Nephron (organoid): ENCODE results near the gene FAM81A.

Experiments used
- H3K27ac Mint-ChIP-seq, 3 experiments: 2 replicates each; pipeline ENCODE4 v1.8.0; 2020; ENCODE audit warnings: mixed read lengths in 3 of 3, mild to moderate bottlenecking in 2 of 3, moderate library complexity in 1 of 3
- H3K27me3 Mint-ChIP-seq: 2 replicates; pipeline ENCODE4 v1.8.0; 2021; ENCODE audit warnings: low read depth, mild to moderate bottlenecking, moderate library complexity, mixed read lengths
- H3K36me3 Mint-ChIP-seq: 2 replicates; pipeline ENCODE4 v1.8.0; 2020; ENCODE audit warnings: low read depth, mixed read lengths
- H3K4me1 Mint-ChIP-seq: 2 replicates; pipeline ENCODE4 v1.8.0; 2020; ENCODE audit warnings: mixed read lengths
- H3K4me3 Mint-ChIP-seq, 3 experiments: 2 replicates each; pipeline ENCODE4 v1.8.0; 2020; ENCODE audit warnings: mild to moderate bottlenecking in 3 of 3, mixed read lengths in 3 of 3, moderate library complexity in 2 of 3
- H3K9me3 Mint-ChIP-seq: 2 replicates; pipeline ENCODE4 v1.8.0; 2020; ENCODE audit warnings: mixed read lengths
- TF ChIP-seq, protein P1 (sequence below), 3 experiments: fragments of 200-600 bp; sonication (generic); IDR thresholded peaks; one replicate each; pipeline ENCODE4 v1.5.0; 2021; ENCODE audit warnings: antibody characterized with exemption in 3 of 3; ENCODE audit not compliant: unreplicated experiment in 3 of 3

The FAM81A gene

DNA sequence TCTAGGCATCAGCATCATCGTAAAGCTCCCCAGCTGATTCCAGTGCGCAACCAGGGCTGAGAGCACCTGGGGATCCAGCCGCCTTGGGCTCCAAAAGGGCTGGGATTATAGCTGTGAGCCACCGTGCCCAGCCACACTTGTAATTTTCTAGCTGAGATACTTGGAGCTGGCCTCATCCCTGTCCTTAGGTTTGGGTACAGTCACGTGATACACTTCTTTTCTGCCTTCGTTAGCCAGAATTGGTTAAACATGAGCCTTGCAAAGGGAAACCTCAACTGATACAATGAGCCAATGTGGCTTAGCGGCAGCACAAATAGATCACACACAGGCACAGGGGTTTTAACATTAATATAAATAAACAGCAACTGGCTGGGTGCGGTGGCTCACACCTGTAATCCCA is 103.8 kb downstream of the FAM81A start:
- Mint-ChIP-seq H3K27me3 (peaks cover 3% of the 10 kb centered on the region), H3K4me1 (no peaks in the 10 kb centered on the region), H3K4me3 (no peak overlapping the region), H3K36me3 (no peaks in the 10 kb centered on the region), H3K27ac (no peak overlapping the region), H3K9me3 (no peaks in the 10 kb centered on the region)
- TF ChIP-seq, protein P1, sequence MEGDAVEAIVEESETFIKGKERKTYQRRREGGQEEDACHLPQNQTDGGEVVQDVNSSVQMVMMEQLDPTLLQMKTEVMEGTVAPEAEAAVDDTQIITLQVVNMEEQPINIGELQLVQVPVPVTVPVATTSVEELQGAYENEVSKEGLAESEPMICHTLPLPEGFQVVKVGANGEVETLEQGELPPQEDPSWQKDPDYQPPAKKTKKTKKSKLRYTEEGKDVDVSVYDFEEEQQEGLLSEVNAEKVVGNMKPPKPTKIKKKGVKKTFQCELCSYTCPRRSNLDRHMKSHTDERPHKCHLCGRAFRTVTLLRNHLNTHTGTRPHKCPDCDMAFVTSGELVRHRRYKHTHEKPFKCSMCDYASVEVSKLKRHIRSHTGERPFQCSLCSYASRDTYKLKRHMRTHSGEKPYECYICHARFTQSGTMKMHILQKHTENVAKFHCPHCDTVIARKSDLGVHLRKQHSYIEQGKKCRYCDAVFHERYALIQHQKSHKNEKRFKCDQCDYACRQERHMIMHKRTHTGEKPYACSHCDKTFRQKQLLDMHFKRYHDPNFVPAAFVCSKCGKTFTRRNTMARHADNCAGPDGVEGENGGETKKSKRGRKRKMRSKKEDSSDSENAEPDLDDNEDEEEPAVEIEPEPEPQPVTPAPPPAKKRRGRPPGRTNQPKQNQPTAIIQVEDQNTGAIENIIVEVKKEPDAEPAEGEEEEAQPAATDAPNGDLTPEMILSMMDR (IDR thresholded peaks at IDR 0.05; ENCODE audit: unreplicated experiment in 3 of 3): no peak

DNA sequence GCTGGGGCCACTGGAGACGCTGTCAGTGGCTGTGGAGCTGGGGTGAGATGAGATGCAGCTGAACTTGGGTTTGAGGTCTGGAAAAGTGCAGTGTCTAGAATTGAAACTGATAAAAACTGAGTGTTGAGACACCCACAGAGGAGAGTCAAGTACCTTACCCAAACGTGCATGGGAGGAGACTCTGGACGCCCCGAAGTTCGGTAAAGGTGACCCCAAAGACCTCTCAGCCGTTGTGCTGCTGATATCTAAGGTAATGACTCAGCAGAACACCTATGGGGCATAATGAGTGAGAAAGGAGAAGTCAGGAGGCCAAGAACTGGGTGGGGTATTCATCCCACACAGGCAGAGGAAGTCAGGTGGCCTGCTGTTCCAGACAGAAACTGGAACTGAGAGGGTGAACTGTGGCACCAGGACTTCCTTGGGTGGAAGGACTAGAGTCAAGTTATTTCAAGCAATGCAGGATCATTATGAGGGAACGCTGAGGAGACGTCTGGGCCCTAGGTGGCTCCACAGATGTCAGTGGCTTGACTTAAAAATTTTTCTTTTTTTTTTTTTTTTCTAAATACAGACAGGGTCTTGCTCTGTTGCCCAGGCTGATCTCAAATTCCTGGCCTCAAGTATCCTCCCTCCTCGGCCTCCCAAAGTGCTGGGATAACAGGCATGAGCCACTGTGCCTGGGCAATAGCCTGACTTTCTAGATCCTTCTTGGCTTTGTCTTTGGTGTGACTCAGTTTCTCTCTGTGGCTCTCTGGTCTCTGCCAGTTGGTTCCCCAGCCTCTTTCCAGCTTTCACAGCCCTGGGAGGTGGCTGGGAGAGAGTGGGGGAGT is 105.9 kb downstream of the FAM81A start:
- Mint-ChIP-seq H3K36me3 (no peaks in the 10 kb centered on the region), H3K27me3 (peaks cover 3% of the 10 kb centered on the region), H3K9me3 (peaks cover 6% of the 10 kb centered on the region), H3K27ac (no peak overlapping the region), H3K4me3 (no peak overlapping the region), H3K4me1 (no peaks in the 10 kb centered on the region)
- TF ChIP-seq, protein P1 (IDR thresholded peaks at IDR 0.05; ENCODE audit: unreplicated experiment in 3 of 3): no peak

DNA sequence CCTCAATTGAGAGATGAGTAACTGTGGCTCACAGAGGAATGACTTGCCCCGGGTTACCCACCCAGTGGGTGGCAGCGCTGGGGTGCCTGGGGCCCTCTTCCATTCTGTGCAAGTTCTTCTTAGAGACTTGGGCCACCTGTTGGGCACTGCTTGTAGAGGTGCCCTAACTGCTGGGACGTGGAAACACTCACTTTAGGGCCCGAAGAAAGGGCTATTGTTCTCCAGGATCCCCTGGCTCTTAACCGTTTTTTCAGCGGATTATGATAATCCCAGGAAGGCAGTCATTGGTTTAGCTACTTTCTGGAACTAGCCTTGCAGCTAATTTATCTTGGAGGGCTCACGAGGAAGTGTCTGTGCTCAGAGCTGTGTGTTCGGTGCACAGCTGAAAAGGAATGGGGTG is 107.6 kb downstream of the FAM81A start:
- peaks cover 9% of the 10 kb centered on the region for H3K9me3 Mint-ChIP-seq
- no peaks in the 10 kb centered on the region for H3K36me3 Mint-ChIP-seq
- H3K4me1 Mint-ChIP-seq: no peaks in the 10 kb centered on the region
- no peak overlapping the region for H3K4me3 Mint-ChIP-seq
- peaks cover 3% of the 10 kb centered on the region for H3K27me3 Mint-ChIP-seq
- no peak overlapping the region for H3K27ac Mint-ChIP-seq
- TF ChIP-seq, protein P1 (IDR thresholded peaks at IDR 0.05; ENCODE audit: unreplicated experiment in 3 of 3): no peak

DNA sequence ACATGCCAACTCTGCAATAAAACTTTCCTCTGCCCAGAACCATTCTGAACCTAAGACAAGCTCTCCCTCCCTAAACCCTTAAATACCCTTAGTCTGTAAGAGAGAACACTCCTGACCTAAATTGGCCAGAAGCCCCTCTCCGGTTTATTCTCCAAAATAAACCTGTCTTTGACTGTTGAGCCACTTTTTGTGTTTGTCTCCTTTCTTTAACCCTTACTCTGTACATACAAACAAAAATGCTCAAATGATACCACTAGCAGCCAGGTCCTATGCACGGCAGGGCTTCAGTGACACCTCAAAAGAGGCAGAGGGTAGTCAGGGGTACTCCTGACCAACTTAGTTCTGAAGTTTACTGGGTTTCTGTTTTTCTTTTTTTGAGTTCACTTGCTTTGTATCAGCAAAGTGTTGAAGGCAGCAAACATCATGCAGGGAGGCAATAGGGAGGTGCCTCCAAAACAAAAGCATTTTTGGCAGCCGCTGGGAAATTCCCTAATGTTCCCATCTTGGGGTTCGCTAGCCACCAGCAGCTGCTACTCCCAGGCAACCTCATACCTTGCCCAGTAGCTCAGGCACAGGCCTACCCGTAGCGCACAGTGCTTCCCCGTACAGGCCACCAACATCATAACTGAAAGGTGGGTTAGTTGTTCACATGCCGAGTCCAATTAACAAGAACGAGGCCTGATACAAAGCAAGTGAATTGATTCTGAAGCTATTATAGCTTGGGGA is 110.7 kb downstream of the FAM81A start:
- peak overlapping the region in 1 of 3 experiments; percentile 17 for H3K27ac Mint-ChIP-seq
- H3K4me1 Mint-ChIP-seq: no peaks in the 10 kb centered on the region
- no peaks in the 10 kb centered on the region for H3K27me3 Mint-ChIP-seq
- H3K9me3 Mint-ChIP-seq: peaks cover 9% of the 10 kb centered on the region
- TF ChIP-seq, protein P1 (IDR thresholded peaks at IDR 0.05; ENCODE audit: unreplicated experiment in 3 of 3): no peak
- H3K36me3 Mint-ChIP-seq: no peaks in the 10 kb centered on the region
- no peak overlapping the region for H3K4me3 Mint-ChIP-seq

DNA sequence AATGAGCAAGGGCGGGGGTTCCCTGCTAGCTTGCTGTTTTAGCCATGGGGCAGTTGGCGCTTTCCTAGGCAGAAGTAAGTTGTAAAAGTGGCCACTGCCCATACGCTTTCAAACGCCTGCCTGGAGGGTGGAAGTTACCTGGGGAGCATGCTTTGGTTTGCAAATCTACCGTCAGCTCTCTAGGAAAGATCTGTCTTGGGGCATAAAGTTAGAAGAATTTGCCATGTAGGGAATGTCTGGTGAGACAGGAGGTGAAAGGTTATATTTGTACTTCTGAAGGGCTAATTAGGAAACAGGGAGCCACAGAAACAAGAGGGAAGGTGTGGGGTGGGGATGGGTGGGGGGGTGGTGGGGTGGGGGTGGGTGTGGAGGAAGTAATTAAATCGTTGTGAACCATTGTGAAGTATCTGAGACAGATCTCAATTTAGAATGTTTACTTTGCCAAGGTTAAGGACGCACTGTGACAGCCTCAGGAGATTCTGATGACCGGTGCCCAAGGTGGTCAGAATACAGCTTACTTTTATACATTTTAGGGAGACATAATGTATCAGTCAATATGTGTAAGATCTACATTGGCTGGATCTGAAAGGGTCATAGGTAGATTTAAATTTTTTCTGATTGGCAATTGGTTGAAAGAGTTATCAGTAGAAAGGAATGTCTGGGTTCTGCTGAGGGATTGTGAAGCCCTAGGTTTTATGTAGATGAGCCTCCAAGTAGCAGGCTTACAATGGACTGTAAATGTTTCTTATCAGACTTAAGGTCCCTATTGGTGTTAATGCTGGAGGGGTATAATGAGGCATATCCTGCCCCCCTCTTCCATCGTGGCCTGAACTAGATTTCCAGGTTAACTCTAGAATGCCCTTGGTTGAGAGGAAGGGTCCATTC is 111.6 kb downstream of the FAM81A start:
- no peak overlapping the region for H3K4me3 Mint-ChIP-seq
- H3K36me3 Mint-ChIP-seq: no peaks in the 10 kb centered on the region

More for the DNA sequence above, 111.6 kb downstream of the FAM81A start:
- TF ChIP-seq, protein P1 (IDR thresholded peaks at IDR 0.05; ENCODE audit: unreplicated experiment in 3 of 3): no peak
- Mint-ChIP-seq H3K9me3 (peaks cover 9% of the 10 kb centered on the region), H3K27me3 (no peaks in the 10 kb centered on the region), H3K27ac (peak overlapping the region in 1 of 3 experiments; percentile 17), H3K4me1 (no peaks in the 10 kb centered on the region)
